ELR (cell line): ENCODE results near the gene CAMK1.

Experiments
- DNase-seq: peaks from one replicate; pipeline ENCODE4 v3.0.0-alpha.2; 2015; ENCODE audit warnings: low read depth

The CAMK1 gene

GRCh38 chr3:9769426-9770275 lies at the start of gene CAMK1:
Gene CAMK1 (minus strand): TSS chr3:9769947. CDS start chr3:9767749, 2,198 bp downstream.
- DNase-seq: peak; percentile 75

- no peak for DNase-seq
Measured at GRCh38 chr3:9818666-9819335, 49.1 kb upstream of the CAMK1 start.

- DNase-seq: no peak
Measured at GRCh38 chr3:9817436-9817835, 47.7 kb upstream of the CAMK1 start.

GRCh38 chr3:9815986-9816385 lies 46.2 kb upstream of the CAMK1 start:
- DNase-seq: no peak

- DNase-seq: no peak
Measured at GRCh38 chr3:9812870-9813483, 43.2 kb upstream of the CAMK1 start.

- no peak for DNase-seq
Measured at GRCh38 chr3:9810846-9811245, 41.1 kb upstream of the CAMK1 start.

GRCh38 chr3:9810433-9810770 lies 40.7 kb upstream of the CAMK1 start:
- no peak for DNase-seq

GRCh38 chr3:9809615-9810432 lies 40.1 kb upstream of the CAMK1 start, which contains the start of gene TTLL3:
Gene TTLL3 (plus strand): TSS chr3:9810262. CDS start chr3:9810662, 400 bp downstream.
- peak; percentile 69 for DNase-seq

- DNase-seq: no peak
Measured at GRCh38 chr3:9809239-9809614, 39.5 kb upstream of the CAMK1 start.

- peak; percentile 68 for DNase-seq
Measured at GRCh38 chr3:9808345-9809037, 38.7 kb upstream of the CAMK1 start.

- DNase-seq: no peak
Measured at GRCh38 chr3:9807981-9808344, 38.2 kb upstream of the CAMK1 start.

- DNase-seq: no peak
Measured at GRCh38 chr3:9806688-9807589, 37.2 kb upstream of the CAMK1 start.

- no peak for DNase-seq
Measured at GRCh38 chr3:9806137-9806536, 36.4 kb upstream of the CAMK1 start.

GRCh38 chr3:9804996-9805395 lies 35.2 kb upstream of the CAMK1 start:
- no peak for DNase-seq

- DNase-seq: no peak
Measured at GRCh38 chr3:9803494-9803893, 33.7 kb upstream of the CAMK1 start.

GRCh38 chr3:9800529-9800928 lies 30.8 kb upstream of the CAMK1 start:
- no peak for DNase-seq

- no peak for DNase-seq
Measured at GRCh38 chr3:9797196-9797945, 27.6 kb upstream of the CAMK1 start.

- no peak for DNase-seq
Measured at GRCh38 chr3:9795207-9795606, 25.5 kb upstream of the CAMK1 start.

- DNase-seq: no peak
Measured at GRCh38 chr3:9794400-9794799, 24.7 kb upstream of the CAMK1 start.
